GM12878 (cell line): ENCODE measurements around the gene USP9X. TPM values are rescaled to one million over a fixed set of nuclear protein-coding genes. Genes with fewer than 3 reads are reported as not detected.
"Not testable (repeated sequence)": the region's sequence is repeated elsewhere in the genome, so short reads cannot be mapped to it uniquely, and the experiment has no call there.

Source experiments
- ATAC-seq: fragments of 200-7000 bp; cut with Tn5 transposase; 3 replicates; pipeline ENCODE4 v1.9.1; 2020; ENCODE audit warnings: mild to moderate bottlenecking, moderate library complexity
- BruUV-seq: library from RNA; stranded (reverse); fragments of 400-500 nt; replicated peaks from 2 replicates; lab custom pipeline; 2021; lab: Mats Ljungman, UMichigan
- CTCF ChIA-PET: fragments of 300-600 bp; sonication (Branson Sonifier 250); formaldehyde crosslinking; extraction: SDS; loops from one replicate; lab custom pipeline; 2021; ENCODE audit warnings: inconsistent platforms; lab: Yijun Ruan, JAX
- POLR2A ChIA-PET: fragments of 350-600 bp; formaldehyde crosslinking; extraction: SDS; loops from one replicate; lab custom pipeline; 2021; ENCODE audit warnings: inconsistent platforms; lab: Charles Lee
- RAD21 ChIA-PET: fragments of 300-600 bp; sonication (Branson Sonifier 250); formaldehyde crosslinking; loops from one replicate; lab custom pipeline; 2023; ENCODE audit warnings: antibody characterized with exemption; ENCODE audit not compliant: unreplicated experiment; lab: Charles Lee
- SMC1A ChIA-PET: fragments of 300-600 bp; sonication (Branson Sonifier 250); formaldehyde crosslinking; loops from one replicate; lab custom pipeline; 2023; ENCODE audit not compliant: unreplicated experiment, uncharacterized antibody; lab: Charles Lee
- DNase-seq: peaks from one replicate; pipeline ENCODE4 v3.0.0-alpha.2; 2011; ENCODE audit warnings: low read depth, low spot score
- FAIRE-seq: peaks from 3 replicates; lab custom pipeline; 2011; peaks lifted over from hg19 to GRCh38; lab: Jason Lieb, UNC
- H2AFZ ChIP-seq: 2 replicates; pipeline ENCODE4 v1.6.0; 2011; ENCODE audit warnings: low read depth, low read length, control low read depth; ENCODE audit not compliant: control insufficient read depth
- H3K27ac ChIP-seq: 2 replicates; pipeline ENCODE4 v1.5.1; 2011; ENCODE audit warnings: control low read depth; ENCODE audit not compliant: control insufficient read depth, insufficient read depth
- H3K27me3 ChIP-seq, 2 experiments: replicated peaks in 1 of 2; 2 replicates each; pipeline versions ENCODE4 v1.6.0 to v1.6.1; 2011; ENCODE audit warnings: low read length in 1 of 2; ENCODE audit not compliant: control insufficient read depth in 2 of 2, insufficient read depth in 2 of 2
- H3K36me3 ChIP-seq, 2 experiments: 2 replicates each; pipeline ENCODE4 v1.5.1; 2011; ENCODE audit warnings: low read length in 1 of 2; ENCODE audit not compliant: control insufficient read depth in 2 of 2, insufficient read depth in 2 of 2
- H3K4me1 ChIP-seq: 2 replicates; pipeline ENCODE4 v1.6.1; 2011; ENCODE audit warnings: mild to moderate bottlenecking, low read length, moderate library complexity, mixed read lengths; ENCODE audit not compliant: control insufficient read depth, insufficient read depth
- H3K4me2 ChIP-seq: 2 replicates; pipeline ENCODE4 v1.6.0; 2011; ENCODE audit warnings: control low read depth; ENCODE audit not compliant: control insufficient read depth, insufficient read depth
- H3K4me3 ChIP-seq: fragments of 200-600 bp; sonication (generic); 2 replicates; pipeline ENCODE4 v1.5.1; 2016
- H3K79me2 ChIP-seq: 2 replicates; pipeline ENCODE4 v1.6.0; 2011; ENCODE audit warnings: low read length; ENCODE audit not compliant: control insufficient read depth, insufficient read depth
- H3K9ac ChIP-seq: 2 replicates; pipeline ENCODE4 v1.8.0; 2011; ENCODE audit warnings: low read length, control low read depth, mixed read lengths; ENCODE audit not compliant: control insufficient read depth, insufficient read depth
- H3K9me3 ChIP-seq: replicated peaks from 3 replicates; pipeline ENCODE4 v1.5.1; 2011; ENCODE audit warnings: mild to moderate bottlenecking, low read length; ENCODE audit not compliant: control insufficient read depth, insufficient read depth
- H4K20me1 ChIP-seq: 2 replicates; pipeline ENCODE4 v1.6.0; 2011; ENCODE audit not compliant: control insufficient read depth, insufficient read depth
- ASH2L ChIP-seq: fragments of 300-600, 200-600 bp; sonication (generic); IDR thresholded peaks from 2 replicates; pipeline ENCODE4 v1.6.1; 2017; ENCODE audit warnings: low read depth, mild to moderate bottlenecking, borderline replicate concordance
- CEBPB ChIP-seq, 2 experiments: fragments of 150-350 bp in 1 of 2; IDR thresholded peaks; 2 replicates each; pipeline ENCODE4 v1.6.1; 2012 to 2014; ENCODE audit warnings: low read depth in 2 of 2, low read length in 2 of 2, borderline replicate concordance in 1 of 2, inconsistent platforms in 1 of 2
- FOXM1 ChIP-seq: IDR thresholded peaks from 2 replicates; pipeline ENCODE4 v1.6.1; 2012; ENCODE audit warnings: low read depth, mild to moderate bottlenecking, inconsistent platforms, low read length, moderate library complexity
- HCFC1 ChIP-seq: fragments of 150-350 bp; IDR thresholded peaks from 2 replicates; pipeline ENCODE4 v1.6.1; 2014; ENCODE audit warnings: low read length
- IRF4 ChIP-seq: IDR thresholded peaks from 2 replicates; pipeline ENCODE4 v1.6.1; 2011; ENCODE audit warnings: low read depth, low read length
- JUND ChIP-seq: IDR thresholded peaks from 2 replicates; pipeline ENCODE4 v1.6.1; 2012; ENCODE audit warnings: low read depth, mild to moderate bottlenecking, low read length, improper control_type of control experiment, moderate library complexity
- MLLT1 ChIP-seq: fragments of 450-650 bp; IDR thresholded peaks from 2 replicates; pipeline ENCODE4 v1.6.1; 2016; ENCODE audit warnings: mild to moderate bottlenecking
- MTA2 ChIP-seq: fragments of 450-650 bp; IDR thresholded peaks from 2 replicates; pipeline ENCODE4 v1.6.1; 2016; ENCODE audit warnings: low read depth, mild to moderate bottlenecking, moderate library complexity
- NFYB ChIP-seq: IDR thresholded peaks from 2 replicates; pipeline ENCODE4 v1.6.1; 2011; ENCODE audit warnings: low read depth, mild to moderate bottlenecking, low read length, improper control_type of control experiment, moderate library complexity; ENCODE audit not compliant: insufficient read depth
- PML ChIP-seq: IDR thresholded peaks from 2 replicates; pipeline ENCODE4 v1.6.1; 2012; ENCODE audit warnings: low read length, inconsistent platforms
- RAD51 ChIP-seq: fragments of 450-650 bp; IDR thresholded peaks from 2 replicates; pipeline ENCODE4 v1.6.1; 2016; ENCODE audit warnings: moderate library complexity, mild to moderate bottlenecking, inconsistent platforms
- ZNF207 ChIP-seq: fragments of 450-650 bp; IDR thresholded peaks from 2 replicates; pipeline ENCODE4 v1.6.1; 2014; ENCODE audit warnings: antibody characterized with exemption, mild to moderate bottlenecking, borderline replicate concordance
- WGBS: methylation state at CpG from one replicate; pipeline ENCODE4 v1.1.6; 2016; ENCODE audit warnings: low lambda C conversion rate; ENCODE audit not compliant: insufficient replicate concordance, insufficient coverage; ENCODE audit errors: missing lambda C conversion rate; 5-methylcytosine and 5-hydroxymethylcytosine counted together
- in situ Hi-C: fragments of 300-500 bp; cut with MboI; formaldehyde crosslinking; loops from 9 replicates; pipeline ENCODE4 v1.14.3; 2018; ENCODE audit warnings: mixed read lengths
- intact Hi-C: fragments of 100-400 bp; cut with micrococcal nuclease; formaldehyde crosslinking; loops from one replicate; pipeline ENCODE4 v1.14.2; 2022; ENCODE audit not compliant: unreplicated experiment
- polyA plus RNA-seq, 11 experiments: library from polyadenylated mRNA; depleted of rRNA in 4 of 11; unstranded in 6 of 11; stranded (reverse) in 5 of 11; fragments of >200 nt; fragmentation: Nextera tagmentation in 4 of 11; fragmentation: Illumina TruSeq in 1 of 11; extraction: Ambion mirVana in 4 of 11; extraction: Trizol in 1 of 11; gene quantifications; 1 replicate in 1 of 11; 2 replicates in 10 of 11; pipeline versions ENCODE4 v1.2.1 to v1.2.3, GENCODE V29; 2011 to 2016; ENCODE audit warnings: inconsistent platforms in 2 of 11, missing spikeins in 2 of 11, low read depth in 1 of 11
- total RNA-seq, 4 experiments: library from RNA; depleted of rRNA in 3 of 4; stranded (reverse); fragments of >200 nt in 3 of 4; fragmentation: Illumina TruSeq in 1 of 4; extraction: Trizol in 1 of 4; gene quantifications; 2 replicates each; pipeline versions ENCODE4 v1.2.1 to v1.2.3, GENCODE V29; 2013 to 2021
- TF ChIP-seq, protein P1 (sequence below): IDR thresholded peaks from 2 replicates; pipeline ENCODE4 v1.6.1; 2012; ENCODE audit warnings: low read depth, low read length, improper control_type of control experiment

Gene USP9X
- total and polyA plus RNA-seq, 10 of the 15 experiments (the other 5 are each of a cell fraction or from before 2014, with no cell fraction given): 9.3 to 61.6 (median 31.7) TPM

- TF ChIP-seq MLLT1: peak; percentile 70
- intact Hi-C loops, H3K9ac ChIP-seq, DNase-seq, H3K4me3 ChIP-seq, H3K4me2 ChIP-seq, H3K9me3 ChIP-seq, in situ Hi-C loops, H3K79me2 ChIP-seq, H4K20me1 ChIP-seq, H2AFZ ChIP-seq, H3K27me3 ChIP-seq, FAIRE-seq, BruUV-seq, ATAC-seq: not testable (repeated sequence)
- POLR2A ChIA-PET: interaction anchor here (0.6 to 1.2 kb wide), 3 partner anchors 24 to 55 kb away, joined by 3 read pairs; no protein-coding TSS in a partner anchor
- peaks cover 19% of the 10 kb centered on the region; the same call in 1 of the 2 replicates for H3K4me1 ChIP-seq
- H3K27ac ChIP-seq: peak overlapping the region; percentile 28; the same call in 1 of the 2 replicates
- CTCF ChIA-PET: interaction anchor here (1.1 to 1.7 kb wide), 2 partner anchors 36 to 54 kb away, joined by 3 to 5 read pairs; no protein-coding TSS in a partner anchor
- RAD21 ChIA-PET: interaction anchor here (1.0 kb wide), 1 partner anchor 54 kb away, joined by 5 read pairs; no protein-coding TSS in a partner anchor
- SMC1A ChIA-PET: interaction anchor here (1.4 kb wide), 1 partner anchor 54 kb away, joined by 10 read pairs; no protein-coding TSS in a partner anchor
- peaks cover 0 to 11% of the 10 kb centered on the region in 2 experiments; a peak in 2 of 4 replicates for H3K36me3 ChIP-seq
- WGBS: 92% methylated on average over 13 of the region's 13 CpGs
Observed at GRCh38 chrX:41234471-41234870, 149.2 kb downstream of the USP9X start.

DNA sequence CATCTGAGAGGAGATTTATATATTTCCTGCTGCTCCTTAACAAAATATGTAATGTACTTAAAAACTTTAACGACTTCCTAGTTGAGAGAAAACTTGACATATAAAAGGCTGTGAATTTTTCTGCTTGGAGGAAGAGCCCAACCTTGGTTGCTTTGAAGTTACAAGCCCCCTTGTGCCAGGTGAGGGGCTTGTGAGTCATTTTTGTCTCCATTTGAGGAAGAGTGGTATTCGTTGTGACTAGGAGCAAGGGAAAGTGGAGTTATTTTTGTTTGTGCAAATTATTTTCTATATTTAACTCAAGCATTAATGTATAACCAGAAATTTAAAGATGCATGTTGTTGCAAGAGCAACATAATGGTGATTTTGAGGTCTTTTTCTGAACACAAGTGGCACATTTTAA is 149.7 kb downstream of the USP9X start:
- POLR2A ChIA-PET: interaction anchor here (0.6 to 1.2 kb wide), 3 partner anchors 23 to 55 kb away, joined by 3 read pairs; no protein-coding TSS in a partner anchor
- peak; percentile 19 for DNase-seq
- CTCF ChIA-PET: interaction anchor here (1.1 to 4.7 kb wide), 2 partner anchors 54 to 55 kb away, joined by 5 to 60 read pairs; no protein-coding TSS in a partner anchor
- FAIRE-seq: no peak
- in situ Hi-C loops (no loop called here), intact Hi-C loops (loop anchor here (5.0 kb wide), 1 partner anchor 53 kb away; no protein-coding TSS in a partner anchor)
- Histone ChIP-seq H2AFZ (no peak overlapping the region), H3K79me2 (no peaks in the 10 kb centered on the region), H3K9me3 (no peaks in the 10 kb centered on the region), H3K27me3 (no peaks in the 10 kb centered on the region), H3K4me1 (peaks cover 19% of the 10 kb centered on the region; the same call in 1 of the 2 replicates), H3K9ac (no peak overlapping the region), H3K27ac (peak overlapping the region; percentile 60), H3K4me2 (peak overlapping the region; percentile 31; the same call in 1 of the 2 replicates), H4K20me1 (no peaks in the 10 kb centered on the region), H3K36me3 (peaks cover 0 to 9% of the 10 kb centered on the region in 2 experiments; a peak in 2 of 4 replicates), H3K4me3 (no peak overlapping the region)
- BruUV-seq: no TSS peak
- 32% methylated on average over 2 of the region's 2 CpGs for WGBS
- RAD21 ChIA-PET: no interaction called here
- ATAC-seq: peak; percentile 52
- SMC1A ChIA-PET: interaction anchor here (1.4 kb wide), 1 partner anchor 54 kb away, joined by 10 read pairs; no protein-coding TSS in a partner anchor
- TF ChIP-seq FOXM1 (0 out of 2 replicates have a peak, but pooled peaks have one; percentile 20), HCFC1 (no peak), CEBPB (IDR thresholded peaks at IDR 0.05; ENCODE audit: borderline replicate concordance in 1 of 2, low read depth in 2 of 2, low read length in 2 of 2) (no peak), ASH2L (no peak), NFYB (no peak), RAD51 (no peak), MTA2 (peak; percentile 37; the same call in 1 of the 2 replicates), IRF4 (no peak), JUND (no peak), ZNF207 (no peak), PML (peak; percentile 56; the same call in 1 of the 2 replicates)
- TF ChIP-seq, protein P1, sequence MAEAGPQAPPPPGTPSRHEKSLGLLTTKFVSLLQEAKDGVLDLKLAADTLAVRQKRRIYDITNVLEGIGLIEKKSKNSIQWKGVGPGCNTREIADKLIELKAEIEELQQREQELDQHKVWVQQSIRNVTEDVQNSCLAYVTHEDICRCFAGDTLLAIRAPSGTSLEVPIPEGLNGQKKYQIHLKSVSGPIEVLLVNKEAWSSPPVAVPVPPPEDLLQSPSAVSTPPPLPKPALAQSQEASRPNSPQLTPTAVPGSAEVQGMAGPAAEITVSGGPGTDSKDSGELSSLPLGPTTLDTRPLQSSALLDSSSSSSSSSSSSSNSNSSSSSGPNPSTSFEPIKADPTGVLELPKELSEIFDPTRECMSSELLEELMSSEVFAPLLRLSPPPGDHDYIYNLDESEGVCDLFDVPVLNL: no peak
